Measurements from ENCODE around the gene DNA2.
A peak's percentile ranks its signal among the peaks of the same experiment; 100 is the strongest.

DNA2 gene

GRCh38 chr10:68446179-68446578, 25.6 kb downstream of the DNA2 start:
- DNase-seq: no peak

GRCh38 chr10:68442971-68443370, 28.8 kb downstream of the DNA2 start:
- DNase-seq: no peak

DNA sequence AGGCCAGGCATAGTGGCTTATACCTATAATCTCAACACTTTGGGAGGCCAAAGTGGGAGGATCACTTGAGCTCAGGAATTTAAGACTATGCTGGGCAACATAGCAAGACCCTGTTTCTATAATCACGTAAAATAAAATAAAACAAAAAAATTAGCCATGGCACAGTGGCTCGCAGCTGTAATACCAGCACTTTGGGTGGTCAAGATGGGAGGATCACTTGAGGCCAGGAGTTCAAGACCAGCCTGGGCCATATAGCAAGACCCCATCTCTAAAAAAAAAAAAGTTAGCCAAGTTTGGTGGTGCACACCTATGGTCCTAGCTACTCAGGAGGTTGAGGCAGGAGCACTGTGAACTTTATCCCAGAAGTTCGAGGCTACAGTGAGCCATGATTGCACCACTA, 30.9 kb downstream of the DNA2 start:
- DNase-seq: no peak

DNA sequence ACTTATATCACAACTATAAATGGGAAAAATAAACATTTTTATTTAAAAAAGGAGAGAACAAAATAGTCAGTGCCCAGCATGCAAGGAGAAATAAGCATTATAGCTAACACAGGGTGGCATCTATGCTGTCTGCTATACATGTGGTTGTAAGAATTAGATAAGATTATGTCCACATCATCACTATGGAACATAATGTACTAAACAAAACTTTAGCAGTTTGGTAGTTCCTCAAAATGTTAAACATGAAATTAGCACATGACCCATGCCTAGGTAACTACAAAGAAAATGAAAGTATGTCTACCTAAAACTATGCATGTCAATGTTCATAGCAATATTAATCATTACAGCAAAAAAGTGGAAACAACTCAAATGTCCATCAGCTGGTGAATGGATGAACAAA, 36.0 kb downstream of the DNA2 start:
- no peak for DNase-seq

- no peak for DNase-seq
Observed at GRCh38 chr10:68434657-68435056, 37.1 kb downstream of the DNA2 start.

DNA sequence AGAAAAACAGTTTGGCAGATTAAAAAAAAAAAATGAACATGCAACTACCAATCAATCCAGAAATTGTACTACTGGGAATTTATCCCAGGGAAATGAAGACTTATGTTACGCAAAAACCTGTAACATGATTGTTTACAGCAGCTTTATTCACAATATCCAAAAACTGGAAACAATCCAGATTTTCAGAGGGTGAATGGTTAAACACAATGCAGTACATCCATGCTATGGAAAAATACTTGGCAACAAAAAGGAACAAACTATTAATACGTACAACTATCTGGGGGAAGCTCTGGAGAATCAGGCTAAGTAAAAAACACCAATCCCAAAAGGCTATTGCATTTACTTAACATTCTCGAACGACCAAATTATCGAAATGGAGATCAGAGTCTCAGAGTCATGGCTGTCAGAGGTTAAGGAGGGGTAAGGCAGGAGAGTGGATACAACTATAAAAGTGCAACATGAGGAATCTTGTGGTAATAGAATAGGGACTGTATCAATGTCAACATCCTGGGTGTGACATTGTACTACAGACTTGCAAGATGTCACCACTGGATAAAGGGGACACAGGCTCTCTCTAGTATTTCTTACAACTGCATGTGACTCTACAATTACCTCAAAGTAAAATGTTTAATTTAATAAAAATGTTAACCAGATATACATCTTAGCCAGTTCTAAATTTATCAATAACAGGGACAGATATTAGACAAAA, 43.2 kb downstream of the DNA2 start:
- no peak for DNase-seq

DNA sequence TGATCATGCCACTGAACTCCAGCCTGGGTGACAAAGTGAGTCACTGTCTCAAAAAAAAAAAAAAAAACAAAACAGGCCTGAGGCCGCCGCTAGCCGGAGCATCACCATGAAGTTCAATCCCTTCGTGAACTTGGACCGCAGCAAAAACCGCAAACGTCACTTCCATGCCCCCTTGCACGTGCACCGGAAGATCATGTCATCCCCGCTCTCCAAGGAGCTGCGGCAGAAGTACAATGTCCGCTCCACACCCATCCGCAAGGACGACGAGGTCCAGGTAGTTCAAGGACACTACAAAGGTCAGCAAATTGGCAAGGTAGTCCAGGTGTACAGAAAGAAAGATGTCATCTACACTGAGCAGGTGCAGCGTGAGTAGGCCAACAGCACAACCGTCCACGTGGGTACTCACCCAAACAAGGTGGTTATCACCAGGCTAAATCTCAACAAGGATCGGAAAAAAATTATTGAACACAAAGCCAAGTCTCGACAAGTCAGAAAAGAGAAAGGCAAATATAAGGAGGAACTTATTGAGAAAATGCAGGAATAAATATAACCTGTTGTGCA, 47.2 kb downstream of the DNA2 start:
- no peak for DNase-seq

GRCh38 chr10:68423522-68423921, 48.3 kb downstream of the DNA2 start:
- peak; percentile 7 to 19 for DNase-seq

DNA sequence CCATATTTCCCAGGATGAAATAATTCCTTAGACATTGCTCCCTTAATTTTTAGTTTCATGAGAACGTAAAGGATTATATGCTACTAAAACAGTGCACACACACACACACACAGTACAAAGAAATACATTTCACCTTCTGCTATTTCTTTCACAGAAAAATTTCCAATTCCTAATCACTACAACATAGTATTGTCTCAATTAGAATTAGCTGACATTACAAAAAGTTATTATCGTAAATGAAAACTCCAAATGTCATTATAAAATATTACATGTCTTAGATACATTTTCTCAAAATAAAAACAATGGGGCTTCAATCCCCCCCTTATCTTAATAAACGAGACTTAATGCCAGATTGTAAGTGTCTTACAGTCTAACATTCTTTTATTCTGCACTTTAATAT, 52.4 kb downstream of the DNA2 start:
- DNase-seq: no peak

DNA sequence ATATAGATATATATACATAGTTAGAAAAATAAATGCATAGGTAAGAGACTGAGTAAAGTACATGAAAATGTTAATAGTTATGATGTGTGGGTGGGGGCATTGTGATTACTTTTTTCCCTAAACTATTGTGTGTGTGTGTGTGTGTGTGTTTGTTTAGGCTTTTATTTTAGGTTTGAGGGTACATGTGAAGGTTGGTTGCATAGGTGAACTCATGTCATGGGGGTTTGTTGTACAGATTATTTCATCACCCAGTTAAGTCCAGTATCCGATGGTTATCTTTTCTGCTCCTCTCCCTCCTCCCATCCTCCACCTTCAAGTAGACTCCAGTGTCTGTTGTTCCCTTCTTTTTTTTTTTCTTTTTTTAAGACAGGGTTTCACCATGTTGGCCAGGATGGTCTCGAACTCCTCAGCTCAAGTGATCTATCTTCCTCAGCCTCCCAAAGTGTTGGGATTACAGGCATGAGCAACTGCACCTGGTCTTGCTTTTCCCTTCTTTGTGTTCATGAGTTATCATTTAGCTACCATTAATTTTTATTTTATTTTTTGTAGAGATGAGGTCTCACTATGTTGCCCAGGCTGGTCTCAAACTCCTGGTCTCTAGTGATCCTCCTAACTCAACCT, 62.8 kb downstream of the DNA2 start:
- DNase-seq: no peak

DNA sequence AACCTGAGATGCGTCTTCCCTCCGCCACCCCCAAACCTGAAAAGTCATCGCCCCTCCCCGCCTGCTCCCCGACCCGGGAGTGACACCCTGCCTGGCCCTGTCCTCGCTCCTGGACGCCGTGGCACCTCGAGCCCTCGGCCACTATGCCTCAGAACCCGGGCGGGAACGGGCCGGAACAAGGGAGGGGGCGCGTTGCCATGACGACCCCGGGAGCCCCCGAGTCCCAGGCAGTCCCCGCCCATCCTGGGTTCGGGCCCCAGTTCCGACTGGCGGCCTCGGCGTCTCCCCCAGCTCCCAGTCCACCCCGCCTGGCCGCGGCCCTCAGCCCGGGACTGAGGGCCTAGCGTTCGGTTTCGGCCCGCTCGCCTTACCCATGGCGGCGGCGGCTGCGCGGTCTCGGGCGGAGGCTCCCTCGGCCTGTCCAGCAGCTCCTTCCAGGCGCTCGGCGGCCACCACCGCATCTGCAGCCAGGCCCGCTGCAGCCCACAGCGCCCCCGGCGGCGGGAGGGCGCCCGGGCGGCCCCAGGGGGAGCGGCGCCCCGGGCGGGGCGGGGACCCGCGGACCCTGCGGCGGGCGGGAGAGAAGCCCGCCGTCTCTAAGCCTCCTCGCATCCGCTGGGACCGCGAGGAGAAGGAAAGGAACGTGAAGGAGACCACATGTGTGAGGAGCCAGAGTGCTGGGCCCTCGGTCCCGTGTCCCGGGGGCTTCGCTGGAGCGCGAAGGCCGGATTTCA, 64.8 kb downstream of the DNA2 start, which contains the start of gene RUFY2:
Gene RUFY2, minus strand, starts transcription at position 463 of the 734 bp plus-strand sequence. Its CDS starts 88 bp downstream, at position 375.
- peak; percentile 57 to 62 for DNase-seq

DNA sequence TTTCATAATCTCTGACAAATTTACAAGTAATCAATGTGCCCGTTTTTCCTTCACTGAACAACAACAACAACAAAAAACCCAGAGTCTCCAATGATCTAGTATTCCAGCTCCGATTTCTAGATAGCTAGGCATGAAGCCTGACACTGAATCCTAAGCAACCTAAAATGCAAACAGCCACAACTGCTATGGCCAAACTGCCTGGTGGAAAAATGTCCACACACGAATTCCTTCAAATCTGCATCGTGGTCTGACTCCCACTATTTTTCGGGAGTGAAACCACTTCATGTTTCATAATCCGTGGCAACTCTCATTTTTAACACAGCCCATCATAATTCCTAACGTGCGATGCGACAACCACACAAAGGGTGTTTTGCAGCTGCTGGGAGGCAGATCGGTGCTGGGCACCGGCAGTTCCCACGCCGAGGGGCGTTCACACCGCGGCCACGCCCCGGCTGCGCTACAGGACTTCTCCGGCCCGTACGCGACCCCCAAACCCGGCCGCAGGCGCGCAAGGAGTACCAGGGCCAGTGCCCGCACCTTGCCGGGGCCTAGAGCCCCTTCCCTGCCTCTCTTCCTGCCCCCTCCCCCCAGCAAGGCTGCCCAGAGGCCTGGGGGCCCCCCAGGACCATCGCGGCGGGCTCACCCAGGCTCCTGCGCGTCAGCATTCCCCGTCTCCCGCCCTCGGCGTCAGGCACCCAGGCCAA, 65.5 kb downstream of the DNA2 start:
- DNase-seq: peak; percentile 3 to 4

DNA sequence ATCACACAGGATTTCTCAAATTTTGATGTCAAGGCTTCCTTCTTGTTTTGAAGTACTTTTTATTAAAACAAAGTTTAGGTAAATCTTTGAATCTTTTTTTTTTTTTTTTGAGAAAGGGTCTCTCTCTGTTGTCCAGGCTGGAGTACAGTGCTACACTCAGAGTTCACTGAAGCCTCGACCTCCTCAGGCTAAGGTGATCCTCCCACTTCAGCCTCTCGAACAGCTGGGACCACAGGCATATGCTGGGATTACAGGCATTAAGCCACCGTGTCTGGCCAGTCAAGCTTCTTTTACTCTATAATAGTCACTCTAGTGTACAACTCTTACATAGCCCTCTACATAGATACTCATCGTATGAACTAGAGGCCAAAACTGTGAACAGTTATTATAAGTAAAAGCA, 68.1 kb downstream of the DNA2 start:
- no peak for DNase-seq

GRCh38 chr10:68402276-68402675, 69.5 kb downstream of the DNA2 start:
- no peak for DNase-seq

- DNase-seq: no peak
Observed at GRCh38 chr10:68397005-68397404, 74.8 kb downstream of the DNA2 start.

GRCh38 chr10:68385740-68386139, 86.0 kb downstream of the DNA2 start:
- no peak for DNase-seq

DNA sequence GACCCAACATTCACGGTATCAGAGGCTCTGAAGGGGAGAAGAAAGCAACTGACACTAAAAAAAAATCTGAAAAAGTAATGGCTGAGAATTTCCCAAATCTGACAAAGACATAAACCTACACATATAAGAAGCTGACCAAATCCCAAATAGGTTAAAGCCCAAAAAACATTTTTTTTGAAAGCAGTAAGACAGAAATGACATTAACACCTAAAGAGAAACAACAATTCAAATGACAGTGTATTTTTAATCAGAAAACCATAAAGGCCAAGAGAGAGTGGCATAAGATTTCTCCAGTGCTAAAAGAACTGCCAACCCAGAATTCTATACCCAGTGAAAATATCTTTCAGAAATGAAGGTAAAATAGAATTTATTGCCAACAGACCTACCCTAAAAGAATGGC, 100.2 kb downstream of the DNA2 start:
- DNase-seq: no peak

GRCh38 chr10:68367121-68367520, 104.7 kb downstream of the DNA2 start:
- DNase-seq: no peak

DNA sequence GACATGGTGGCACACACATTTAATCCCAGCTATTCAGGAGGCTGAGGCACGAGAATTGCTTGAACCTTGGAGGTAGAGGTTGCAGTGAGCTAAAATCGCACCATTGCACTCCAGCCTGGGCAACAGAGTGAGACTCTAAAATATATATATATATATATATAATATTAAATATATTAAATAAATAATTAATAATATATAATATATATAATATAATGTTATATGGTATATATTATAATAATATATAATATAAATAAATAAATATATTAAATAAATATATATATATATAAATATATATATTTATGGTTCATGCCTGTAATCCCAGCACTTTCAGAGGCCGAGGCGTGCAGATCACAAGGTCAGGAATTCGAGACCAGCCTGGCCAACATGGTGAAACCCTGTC, 105.2 kb downstream of the DNA2 start:
- DNase-seq: no peak

DNA sequence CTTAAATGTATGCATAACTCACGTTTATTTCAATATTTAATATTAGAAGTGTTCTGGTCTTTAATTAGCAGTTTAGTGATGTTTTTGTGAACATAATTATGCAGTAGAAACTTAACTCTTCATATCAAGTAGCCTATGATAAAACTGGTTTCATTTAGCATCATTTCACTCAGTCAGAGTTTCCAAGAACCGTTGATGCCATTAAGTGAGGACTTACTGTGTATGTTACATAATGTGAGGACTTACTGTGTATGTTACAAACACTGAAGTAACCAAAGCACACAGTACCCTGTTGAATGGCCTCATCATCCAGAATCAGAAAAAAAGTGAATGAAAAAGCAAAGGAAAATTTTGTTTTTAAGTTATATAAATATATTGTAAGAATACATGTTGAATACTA, 106.2 kb downstream of the DNA2 start:
- no peak for DNase-seq

DNA sequence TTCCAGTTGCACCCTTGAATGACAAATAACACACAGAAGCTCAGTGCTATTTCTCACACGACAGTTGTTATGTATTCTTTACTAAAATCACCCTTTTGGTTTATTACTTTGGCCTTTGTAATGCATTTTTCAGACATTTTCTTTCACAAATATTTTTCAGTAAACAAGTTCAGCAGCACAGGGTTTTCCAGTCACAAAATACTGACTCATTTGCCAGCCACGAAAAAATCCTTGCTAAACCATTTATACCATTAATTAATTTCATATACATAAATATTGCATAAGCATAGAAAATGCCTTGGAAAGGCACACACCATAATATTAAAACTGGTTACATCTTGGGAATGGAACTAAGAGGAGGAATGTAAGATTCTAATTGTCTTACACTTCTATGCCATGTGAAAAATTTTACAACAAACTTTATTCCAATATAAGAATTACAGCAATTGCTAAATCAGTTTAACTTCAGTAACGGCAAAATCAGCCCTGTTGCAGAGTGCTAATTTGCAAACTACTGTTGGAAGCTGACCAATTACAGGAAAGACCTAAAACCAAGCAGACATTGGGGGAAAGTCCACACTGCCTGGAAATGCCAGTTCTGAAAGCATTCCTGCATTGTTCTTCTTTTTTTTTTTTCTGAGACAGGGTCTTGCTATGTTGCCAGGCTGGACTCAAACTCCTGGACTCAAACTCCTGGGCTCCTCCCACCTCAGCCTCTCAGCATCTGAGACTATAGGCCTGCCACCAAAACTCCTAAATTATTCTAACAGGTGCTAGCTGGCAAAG, 107.5 kb downstream of the DNA2 start:
- DNase-seq: no peak
